Osteocyte (in vitro differentiated cells): ENCODE measurements around the gene CAAP1. TPM values are rescaled to one million over a fixed set of nuclear protein-coding genes. Genes with fewer than 3 reads are reported as not detected.
A peak's percentile ranks its signal among the peaks of the same experiment; 100 is the strongest.
"Not testable (repeated sequence)": the region's sequence is repeated elsewhere in the genome, so short reads cannot be mapped to it uniquely, and the experiment has no call there.

Experiments used
- DNase-seq: peaks from one replicate; pipeline ENCODE4 v3.0.0; 2021; ENCODE audit warnings: mixed read lengths; ENCODE audit not compliant: unreplicated experiment; ENCODE audit errors: extremely low spot score
- H3K27ac Mint-ChIP-seq: one replicate; pipeline ENCODE4 v1.8.0; 2021; ENCODE audit warnings: mild to moderate bottlenecking, mixed read lengths; ENCODE audit not compliant: unreplicated experiment
- H3K27me3 Mint-ChIP-seq: one replicate; pipeline ENCODE4 v1.8.0; 2021; ENCODE audit warnings: mixed read lengths; ENCODE audit not compliant: unreplicated experiment
- H3K36me3 Mint-ChIP-seq: one replicate; pipeline ENCODE4 v1.8.0; 2021; ENCODE audit warnings: mixed read lengths; ENCODE audit not compliant: unreplicated experiment
- H3K4me1 Mint-ChIP-seq: one replicate; pipeline ENCODE4 v1.8.0; 2021; ENCODE audit warnings: mixed read lengths; ENCODE audit not compliant: unreplicated experiment
- H3K4me3 Mint-ChIP-seq: one replicate; pipeline ENCODE4 v1.8.0; 2021; ENCODE audit warnings: mild to moderate bottlenecking, moderate library complexity, mixed read lengths; ENCODE audit not compliant: unreplicated experiment
- H3K9me3 Mint-ChIP-seq: one replicate; pipeline ENCODE4 v1.8.0; 2021; ENCODE audit warnings: mixed read lengths; ENCODE audit not compliant: unreplicated experiment
- CTCF ChIP-seq: fragments of 200-600 bp; sonication (generic); IDR thresholded peaks from 2 replicates; pipeline ENCODE4 v1.5.0; 2021; ENCODE audit warnings: antibody characterized with exemption, mild to moderate bottlenecking, moderate library complexity
- total RNA-seq: library from RNA; stranded (reverse); gene quantifications from 2 replicates; pipeline ENCODE4 v1.2.1, GENCODE V29; 2021

The CAAP1 gene
- total RNA-seq, 1 donor from 2014 or later: 17.8 TPM

- DNase-seq: no peak
- no peaks in the 10 kb centered on the region for H3K4me1 Mint-ChIP-seq
- H3K27me3 Mint-ChIP-seq: no peaks in the 10 kb centered on the region
- H3K9me3 Mint-ChIP-seq: peaks cover 13% of the 10 kb centered on the region
- peaks cover 55% of the 10 kb centered on the region for H3K36me3 Mint-ChIP-seq
- no peak for TF ChIP-seq CTCF
- no peak overlapping the region for H3K4me3 Mint-ChIP-seq
- H3K27ac Mint-ChIP-seq: no peak overlapping the region
Measured at GRCh38 chr9:26882154-26882553, 10.4 kb downstream of the CAAP1 start.

GRCh38 chr9:26880262-26880661, 12.3 kb downstream of the CAAP1 start:
- no peak for TF ChIP-seq CTCF
- H3K36me3 Mint-ChIP-seq: peaks cover 55% of the 10 kb centered on the region

GRCh38 chr9:26875155-26875554, 17.4 kb downstream of the CAAP1 start:
- H3K9me3 Mint-ChIP-seq: peaks cover 14% of the 10 kb centered on the region
- H3K27me3 Mint-ChIP-seq, H3K27ac Mint-ChIP-seq, H3K4me3 Mint-ChIP-seq, DNase-seq, H3K4me1 Mint-ChIP-seq: not testable (repeated sequence)
- H3K36me3 Mint-ChIP-seq: peaks cover 27% of the 10 kb centered on the region

More at GRCh38 chr9:26880262-26880661, 12.3 kb downstream of the CAAP1 start:
- DNase-seq: no peak
- H3K27ac Mint-ChIP-seq: no peak overlapping the region
- H3K9me3 Mint-ChIP-seq: peaks cover 14% of the 10 kb centered on the region
- H3K4me3 Mint-ChIP-seq: no peak overlapping the region
- peaks cover 2% of the 10 kb centered on the region for H3K4me1 Mint-ChIP-seq
- no peaks in the 10 kb centered on the region for H3K27me3 Mint-ChIP-seq

- Mint-ChIP-seq H3K4me1 (no peaks in the 10 kb centered on the region), H3K27ac (no peak overlapping the region), H3K4me3 (no peak overlapping the region), H3K36me3 (peaks cover 13% of the 10 kb centered on the region), H3K27me3 (no peaks in the 10 kb centered on the region), H3K9me3 (no peaks in the 10 kb centered on the region)
- no peak for TF ChIP-seq CTCF
- DNase-seq: no peak
Measured at GRCh38 chr9:26870292-26870691, 22.3 kb downstream of the CAAP1 start.

- Mint-ChIP-seq H3K4me1 (no peaks in the 10 kb centered on the region), H3K36me3 (peaks cover 10% of the 10 kb centered on the region), H3K9me3 (no peaks in the 10 kb centered on the region), H3K27me3 (no peaks in the 10 kb centered on the region), H3K27ac (no peak overlapping the region), H3K4me3 (no peak overlapping the region)
- no peak for DNase-seq
- TF ChIP-seq CTCF: peak; percentile 54
Measured at GRCh38 chr9:26863074-26863473, 29.5 kb downstream of the CAAP1 start.
